Astrocyte (in vitro differentiated cells and primary cell): Measurements from ENCODE around the gene PCMTD2. TPM values are rescaled to one million over a fixed set of nuclear protein-coding genes. Genes with fewer than 3 reads are reported as not detected.

Experiments used
- DNase-seq: peaks from one replicate; pipeline ENCODE4 v3.0.0-alpha.2; 2010; ENCODE audit warnings: low read depth
- FAIRE-seq: peaks from 2 replicates; lab custom pipeline; 2011; peaks lifted over from hg19 to GRCh38; lab: Jason Lieb, UNC
- H2AFZ ChIP-seq: 2 replicates; pipeline ENCODE4 v1.6.0; 2012; ENCODE audit warnings: low read depth, low read length, inconsistent platforms
- H3K27ac ChIP-seq: 2 replicates; pipeline ENCODE4 v1.5.1; 2011; ENCODE audit warnings: low read depth, low read length, inconsistent platforms
- H3K27me3 ChIP-seq: 2 replicates; pipeline ENCODE4 v1.6.0; 2011; ENCODE audit warnings: low read length, inconsistent platforms; ENCODE audit not compliant: insufficient read depth
- H3K36me3 ChIP-seq: 2 replicates; pipeline ENCODE4 v1.5.1; 2011; ENCODE audit warnings: low read length, inconsistent platforms; ENCODE audit not compliant: insufficient read depth
- H3K4me1 ChIP-seq: 2 replicates; pipeline ENCODE4 v1.5.1; 2011; ENCODE audit warnings: low read length, inconsistent platforms; ENCODE audit not compliant: insufficient read depth
- H3K4me2 ChIP-seq: 2 replicates; pipeline ENCODE4 v1.6.0; 2012; ENCODE audit warnings: low read length, inconsistent platforms
- H3K4me3 ChIP-seq: 2 replicates; pipeline ENCODE4 v1.5.1; 2011; ENCODE audit warnings: low read depth, mild to moderate bottlenecking, low read length, inconsistent platforms; ENCODE audit not compliant: insufficient read depth
- H3K79me2 ChIP-seq: 2 replicates; pipeline ENCODE4 v1.6.0; 2012; ENCODE audit warnings: mild to moderate bottlenecking, low read length, inconsistent platforms; ENCODE audit not compliant: insufficient read depth
- H3K9ac ChIP-seq: 2 replicates; pipeline ENCODE4 v1.6.0; 2012; ENCODE audit warnings: mild to moderate bottlenecking, low read length, inconsistent platforms
- H3K9me3 ChIP-seq: 2 replicates; pipeline ENCODE4 v1.5.1; 2012; ENCODE audit warnings: low read depth, mild to moderate bottlenecking, low read length, inconsistent platforms; ENCODE audit not compliant: insufficient read depth
- H4K20me1 ChIP-seq: 2 replicates; pipeline ENCODE4 v1.6.0; 2012; ENCODE audit warnings: low read length, inconsistent platforms; ENCODE audit not compliant: insufficient read depth
- H3K27ac Mint-ChIP-seq: one replicate; pipeline ENCODE4 v1.8.0; 2021; ENCODE audit warnings: mild to moderate bottlenecking, mixed read lengths; ENCODE audit not compliant: unreplicated experiment
- H3K27me3 Mint-ChIP-seq: one replicate; pipeline ENCODE4 v1.8.0; 2021; ENCODE audit warnings: low read depth, mixed read lengths; ENCODE audit not compliant: unreplicated experiment
- H3K36me3 Mint-ChIP-seq: one replicate; pipeline ENCODE4 v1.8.0; 2021; ENCODE audit warnings: low read depth, mixed read lengths; ENCODE audit not compliant: unreplicated experiment
- H3K4me1 Mint-ChIP-seq: one replicate; pipeline ENCODE4 v1.8.0; 2021; ENCODE audit warnings: low read depth, mixed read lengths; ENCODE audit not compliant: unreplicated experiment
- H3K4me3 Mint-ChIP-seq: one replicate; pipeline ENCODE4 v1.8.0; 2021; ENCODE audit warnings: mild to moderate bottlenecking, moderate library complexity, mixed read lengths; ENCODE audit not compliant: unreplicated experiment
- H3K9me3 Mint-ChIP-seq: one replicate; pipeline ENCODE4 v1.8.0; 2021; ENCODE audit warnings: mild to moderate bottlenecking, mixed read lengths; ENCODE audit not compliant: unreplicated experiment
- EZH2 ChIP-seq: IDR thresholded peaks from 2 replicates; pipeline ENCODE4 v1.6.1; 2012; ENCODE audit warnings: mild to moderate bottlenecking, low read length, inconsistent platforms; ENCODE audit not compliant: insufficient read depth
- total RNA-seq: library from RNA; stranded (reverse); gene quantifications from 2 replicates; pipeline ENCODE4 v1.2.1, GENCODE V29; 2021
- TF ChIP-seq, protein P1 (sequence below): IDR thresholded peaks from 2 replicates; pipeline ENCODE4 v1.5.1; 2011; ENCODE audit warnings: low read depth, mild to moderate bottlenecking, inconsistent platforms, low read length, moderate library complexity; ENCODE audit not compliant: insufficient read depth

Gene PCMTD2
- total RNA-seq, 1 donor from 2014 or later = 40.0 TPM

DNA sequence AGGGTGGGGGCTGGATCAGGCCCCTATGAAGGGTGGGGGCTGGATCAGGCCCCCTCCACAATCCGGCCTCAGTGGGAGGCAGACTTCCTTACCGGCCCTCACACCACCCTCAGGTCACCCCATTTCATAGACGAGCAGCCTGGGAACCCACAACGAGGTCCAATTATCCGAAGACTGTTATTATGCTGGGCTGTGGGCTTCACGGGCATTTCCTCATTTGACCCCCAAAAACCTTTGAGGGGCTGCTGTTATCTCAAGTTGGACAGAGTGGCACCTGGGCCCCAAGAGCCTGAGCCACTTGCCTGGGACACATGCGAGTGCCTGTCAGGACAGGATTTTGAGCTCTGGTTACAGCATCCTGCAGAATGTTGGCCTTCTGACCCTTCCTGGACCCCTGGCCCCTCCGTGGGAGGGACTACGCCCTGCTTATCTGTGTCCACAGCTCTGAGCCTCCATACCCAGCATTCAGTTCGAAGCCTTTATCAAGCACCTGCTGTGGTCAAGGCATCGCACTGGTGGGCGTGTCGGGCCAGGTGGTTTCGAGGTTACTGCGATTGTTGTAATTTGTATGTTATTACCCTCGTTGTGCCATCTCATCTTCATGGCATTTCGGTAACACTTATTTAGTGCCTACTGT is 34.5 kb upstream of the PCMTD2 start:
- Histone ChIP-seq H3K9ac (no peak overlapping the region), H4K20me1 (no peaks in the 10 kb centered on the region), H3K4me3 (no peak overlapping the region), H3K36me3 (no peaks in the 10 kb centered on the region), H3K27me3 (peaks cover 20% of the 10 kb centered on the region), H3K9me3 (no peaks in the 10 kb centered on the region), H3K79me2 (no peaks in the 10 kb centered on the region), H3K4me1 (peaks cover 32% of the 10 kb centered on the region), H3K4me2 (no peak overlapping the region), H3K27ac (no peak overlapping the region), H2AFZ (no peak overlapping the region)
- H3K36me3 Mint-ChIP-seq = no peaks in the 10 kb centered on the region
- H3K9me3 Mint-ChIP-seq = no peaks in the 10 kb centered on the region
- peaks cover 21% of the 10 kb centered on the region for H3K27me3 Mint-ChIP-seq
- TF ChIP-seq EZH2 = no peak
- DNase-seq = no peak
- H3K27ac Mint-ChIP-seq = no peak overlapping the region
- peaks cover 37% of the 10 kb centered on the region for H3K4me1 Mint-ChIP-seq
- H3K4me3 Mint-ChIP-seq = no peak overlapping the region
- FAIRE-seq = no peak

DNA sequence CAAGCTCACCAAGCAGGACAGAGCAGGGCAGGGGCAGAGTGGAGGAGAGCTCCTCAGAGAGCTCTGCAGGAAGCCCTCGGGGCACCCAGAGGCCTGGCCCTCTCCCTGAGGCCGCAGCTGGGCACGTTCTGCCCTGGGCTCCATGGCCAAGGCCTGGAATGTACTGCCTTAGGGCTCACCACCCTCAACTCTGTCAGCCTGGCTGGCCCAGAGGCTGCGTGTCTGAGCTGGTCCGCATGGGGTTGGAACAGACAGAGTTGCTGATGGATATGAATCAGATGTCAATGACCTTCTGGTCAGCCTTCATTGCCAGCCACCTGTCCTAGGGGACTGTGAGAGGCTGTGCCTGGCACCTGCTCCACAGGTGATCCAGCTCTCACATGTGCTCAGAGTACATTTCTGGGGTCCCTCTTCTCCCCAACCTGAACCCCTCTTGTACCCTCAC is 33.2 kb upstream of the PCMTD2 start:
- FAIRE-seq = no peak
- H3K4me3 Mint-ChIP-seq = no peak overlapping the region
- Histone ChIP-seq H3K4me1 (peaks cover 32% of the 10 kb centered on the region), H2AFZ (no peak overlapping the region), H3K9ac (no peak overlapping the region), H3K27me3 (peaks cover 20% of the 10 kb centered on the region), H3K9me3 (no peaks in the 10 kb centered on the region), H3K4me2 (no peak overlapping the region), H3K79me2 (no peaks in the 10 kb centered on the region), H4K20me1 (no peaks in the 10 kb centered on the region), H3K36me3 (no peaks in the 10 kb centered on the region), H3K27ac (no peak overlapping the region), H3K4me3 (no peak overlapping the region)
- H3K9me3 Mint-ChIP-seq = no peaks in the 10 kb centered on the region
- H3K27me3 Mint-ChIP-seq = peaks cover 20% of the 10 kb centered on the region
- no peak overlapping the region for H3K27ac Mint-ChIP-seq
- DNase-seq = peak; percentile 25
- no peak for TF ChIP-seq EZH2
- TF ChIP-seq, protein P1, sequence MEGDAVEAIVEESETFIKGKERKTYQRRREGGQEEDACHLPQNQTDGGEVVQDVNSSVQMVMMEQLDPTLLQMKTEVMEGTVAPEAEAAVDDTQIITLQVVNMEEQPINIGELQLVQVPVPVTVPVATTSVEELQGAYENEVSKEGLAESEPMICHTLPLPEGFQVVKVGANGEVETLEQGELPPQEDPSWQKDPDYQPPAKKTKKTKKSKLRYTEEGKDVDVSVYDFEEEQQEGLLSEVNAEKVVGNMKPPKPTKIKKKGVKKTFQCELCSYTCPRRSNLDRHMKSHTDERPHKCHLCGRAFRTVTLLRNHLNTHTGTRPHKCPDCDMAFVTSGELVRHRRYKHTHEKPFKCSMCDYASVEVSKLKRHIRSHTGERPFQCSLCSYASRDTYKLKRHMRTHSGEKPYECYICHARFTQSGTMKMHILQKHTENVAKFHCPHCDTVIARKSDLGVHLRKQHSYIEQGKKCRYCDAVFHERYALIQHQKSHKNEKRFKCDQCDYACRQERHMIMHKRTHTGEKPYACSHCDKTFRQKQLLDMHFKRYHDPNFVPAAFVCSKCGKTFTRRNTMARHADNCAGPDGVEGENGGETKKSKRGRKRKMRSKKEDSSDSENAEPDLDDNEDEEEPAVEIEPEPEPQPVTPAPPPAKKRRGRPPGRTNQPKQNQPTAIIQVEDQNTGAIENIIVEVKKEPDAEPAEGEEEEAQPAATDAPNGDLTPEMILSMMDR = no peak
- no peaks in the 10 kb centered on the region for H3K36me3 Mint-ChIP-seq
- H3K4me1 Mint-ChIP-seq = peaks cover 39% of the 10 kb centered on the region

DNA sequence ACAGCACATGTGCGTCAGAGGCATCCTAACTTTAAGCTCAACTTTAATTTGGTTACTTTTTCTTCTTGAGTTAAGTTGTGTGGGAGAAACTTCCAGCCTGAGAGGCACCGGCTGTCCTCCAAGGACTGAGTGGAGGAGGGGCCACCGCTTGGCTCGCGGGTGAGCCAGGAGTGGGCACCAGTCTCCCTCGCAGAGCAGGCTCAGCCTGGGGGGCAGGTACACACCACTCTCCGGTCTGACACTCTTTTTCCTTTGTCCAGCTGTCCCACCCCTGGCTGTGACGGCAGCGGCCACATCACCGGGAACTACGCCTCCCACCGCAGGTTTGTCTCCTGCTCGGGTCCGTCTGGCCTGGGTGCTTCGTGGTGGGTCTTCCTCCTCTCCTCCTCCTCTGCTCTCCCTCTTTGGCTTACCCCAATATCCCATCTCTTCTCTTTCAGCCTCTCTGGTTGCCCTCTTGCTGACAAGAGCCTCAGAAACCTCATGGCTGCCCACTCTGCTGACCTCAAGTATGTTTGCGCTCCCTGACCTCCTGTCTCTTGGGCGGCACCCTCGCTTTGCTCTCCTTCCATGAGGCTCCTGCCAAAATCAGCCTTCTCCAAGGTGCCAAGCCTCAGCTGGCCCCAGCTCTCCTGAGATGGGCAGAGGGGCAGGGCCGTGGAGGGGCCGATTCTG is 32.6 kb upstream of the PCMTD2 start:
- H3K9me3 Mint-ChIP-seq = no peaks in the 10 kb centered on the region
- no peak overlapping the region for H3K9ac ChIP-seq
- FAIRE-seq = no peak
- peak; percentile 7 for DNase-seq
- H3K36me3 Mint-ChIP-seq = no peaks in the 10 kb centered on the region
- H2AFZ ChIP-seq = no peak overlapping the region
- H3K4me3 ChIP-seq = no peak overlapping the region
- peak overlapping the region; percentile 99 for H3K27ac Mint-ChIP-seq
- no peaks in the 10 kb centered on the region for H4K20me1 ChIP-seq
- no peak overlapping the region for H3K27ac ChIP-seq
- peak overlapping the region; percentile 17 for H3K4me3 Mint-ChIP-seq
- H3K79me2 ChIP-seq = no peaks in the 10 kb centered on the region
- peaks cover 16% of the 10 kb centered on the region for H3K27me3 Mint-ChIP-seq
- no peaks in the 10 kb centered on the region for H3K36me3 ChIP-seq
- peaks cover 39% of the 10 kb centered on the region for H3K4me1 Mint-ChIP-seq
- H3K27me3 ChIP-seq = peaks cover 19% of the 10 kb centered on the region
- no peaks in the 10 kb centered on the region for H3K9me3 ChIP-seq
- H3K4me2 ChIP-seq = no peak overlapping the region
- TF ChIP-seq, protein P1 = no peak
- TF ChIP-seq EZH2 = no peak
- H3K4me1 ChIP-seq = peaks cover 32% of the 10 kb centered on the region
